Right ventricle myocardium inferior (tissue), 1 donor: ENCODE data around the gene TMEM132D. TPM values are rescaled to one million over a fixed set of nuclear protein-coding genes. Genes with fewer than 3 reads are reported as not detected.
"Not testable (repeated sequence)": the region's sequence is repeated elsewhere in the genome, so short reads cannot be mapped to it uniquely, and the experiment has no call there.

Experiments
- ATAC-seq: fragments of 200-7000 bp; cut with Tn5 transposase; one replicate; pipeline ENCODE4 v1.9.1; 2020; ENCODE audit warnings: mild to moderate bottlenecking, moderate library complexity
- DNase-seq: peaks from one replicate; pipeline ENCODE4 v3.0.0; 2021; ENCODE audit errors: missing footprints
- intact Hi-C: fragments of 100-400 bp; cut with DNase I; formaldehyde crosslinking; loops from one replicate; pipeline ENCODE4 v1.11.0; 2022
- total RNA-seq: library from RNA; stranded (reverse); fragmentation: NEBNext Ultra II Directional; extraction: Animal tissue kit (Norgen Biotek cat#: 25700); gene quantifications from one replicate; pipeline ENCODE4 v1.2.1, GENCODE V29; 2021
- donor health status: DM: no; HTN: yes; CAD: no; lungs with severe emphysema.

The TMEM132D gene
- total RNA-seq, 1 donor from 2014 or later: not detected

DNA sequence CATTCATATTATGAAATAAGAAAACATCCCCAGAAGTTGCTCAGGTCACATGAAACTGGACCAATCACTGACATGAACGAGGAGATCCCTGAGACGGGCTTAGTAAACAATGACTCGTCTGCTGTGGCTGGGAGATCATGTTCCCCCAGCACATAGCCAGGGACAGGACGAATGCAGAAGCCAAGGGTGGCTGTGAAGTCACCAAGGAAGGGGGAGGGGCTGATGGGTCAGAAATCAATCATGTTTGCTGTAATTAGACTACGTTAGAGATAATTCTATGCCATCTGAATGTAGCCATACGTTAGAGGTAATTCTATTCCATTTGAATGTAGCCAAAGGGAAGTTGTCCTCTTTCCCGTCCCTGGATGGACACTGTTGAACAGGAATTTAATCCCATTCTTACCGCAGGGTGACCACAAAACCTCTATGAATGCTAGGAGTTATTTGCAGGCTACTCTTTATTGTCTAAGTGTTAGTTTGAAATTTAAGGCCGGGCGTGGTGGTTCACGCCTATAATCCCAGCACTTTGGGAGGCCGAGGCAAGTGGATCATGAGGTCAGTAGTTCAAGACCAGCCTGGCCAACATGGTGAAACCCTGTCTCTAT is 332.9 kb downstream of the TMEM132D start:
- DNase-seq: no peak
- ATAC-seq: no peak
- intact Hi-C loops: no loop called here

DNA sequence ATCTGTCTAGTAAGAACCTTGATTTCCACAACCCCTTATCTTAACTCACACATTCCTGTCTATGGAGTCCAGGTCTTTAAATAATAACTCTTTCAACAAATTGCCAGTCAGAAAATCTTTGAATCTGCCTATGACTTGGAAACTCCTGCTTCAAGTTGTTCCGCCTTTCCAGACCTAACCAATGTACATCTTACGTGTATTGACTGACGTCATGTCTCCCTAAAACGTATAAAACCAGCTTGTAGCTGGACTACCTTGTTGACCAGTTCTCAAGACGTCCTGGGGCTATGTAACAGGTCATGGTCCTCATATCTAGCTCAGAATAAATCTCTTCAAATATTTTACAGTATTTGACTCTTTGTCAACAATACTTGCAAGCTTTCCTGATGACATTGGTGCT is 337.0 kb downstream of the TMEM132D start:
- ATAC-seq: no peak
- no peak for DNase-seq
- intact Hi-C loops: no loop called here

DNA sequence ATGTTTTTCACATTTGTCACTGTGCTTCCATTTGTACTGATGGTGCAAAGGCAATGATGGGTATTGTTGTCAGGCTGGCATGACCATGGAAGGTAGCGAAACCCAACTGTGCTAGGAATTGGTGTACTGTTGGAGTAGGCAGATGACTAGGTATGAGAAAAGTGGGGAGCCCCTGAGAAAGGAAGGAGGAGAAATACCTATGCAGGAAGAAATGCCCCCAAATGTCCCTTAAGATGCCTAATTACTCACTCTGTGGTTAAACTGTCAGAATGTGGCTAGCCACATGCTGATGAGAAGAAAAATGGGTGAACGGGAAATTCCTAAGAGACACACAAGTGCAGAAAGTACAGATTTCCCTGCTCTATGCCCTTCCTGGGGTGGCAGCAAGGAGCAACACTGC is 339.1 kb downstream of the TMEM132D start:
- DNase-seq (no peak), ATAC-seq (no peak)
- intact Hi-C loops: no loop called here

DNA sequence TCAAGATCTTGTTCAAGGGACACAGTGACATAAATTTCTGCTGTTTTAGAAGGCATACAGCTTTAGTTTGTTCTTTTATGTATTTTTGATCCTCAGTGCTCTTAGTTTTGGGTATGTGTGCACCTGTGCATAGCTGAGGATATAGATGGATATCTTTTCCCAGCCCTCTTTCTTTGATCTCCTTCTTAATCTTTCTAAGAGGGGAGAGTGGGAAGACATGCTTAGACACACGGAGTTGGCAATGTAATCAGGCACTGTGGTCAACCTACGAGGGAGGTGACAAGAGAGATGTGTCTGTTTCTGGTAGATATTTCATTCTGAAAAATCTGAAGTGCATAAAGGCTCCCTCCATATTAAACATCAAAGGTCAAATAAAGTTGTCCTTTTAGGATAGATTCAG is 340.6 kb downstream of the TMEM132D start:
- intact Hi-C loops: no loop called here
- no peak for DNase-seq
- no peak for ATAC-seq

DNA sequence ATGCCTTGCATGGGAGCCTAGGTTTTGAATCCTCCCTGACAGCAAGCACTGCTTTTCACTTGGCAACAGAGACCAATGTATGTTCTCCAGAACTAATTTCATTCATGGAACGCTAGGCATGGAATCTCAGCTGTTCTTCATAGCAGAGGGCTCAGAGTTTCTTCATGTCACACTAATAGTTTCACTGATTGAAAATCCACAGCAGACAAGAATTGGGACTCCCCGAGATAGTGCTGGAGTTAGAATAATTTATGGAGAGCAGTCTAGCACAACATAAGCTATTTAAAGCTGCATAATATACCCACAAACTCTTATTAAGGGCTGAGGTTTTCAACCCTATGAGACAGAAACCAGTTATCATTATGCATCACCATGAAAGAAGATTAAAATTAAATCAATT is 342.5 kb downstream of the TMEM132D start:
- intact Hi-C loops: no loop called here
- no peak for ATAC-seq
- no peak for DNase-seq

DNA sequence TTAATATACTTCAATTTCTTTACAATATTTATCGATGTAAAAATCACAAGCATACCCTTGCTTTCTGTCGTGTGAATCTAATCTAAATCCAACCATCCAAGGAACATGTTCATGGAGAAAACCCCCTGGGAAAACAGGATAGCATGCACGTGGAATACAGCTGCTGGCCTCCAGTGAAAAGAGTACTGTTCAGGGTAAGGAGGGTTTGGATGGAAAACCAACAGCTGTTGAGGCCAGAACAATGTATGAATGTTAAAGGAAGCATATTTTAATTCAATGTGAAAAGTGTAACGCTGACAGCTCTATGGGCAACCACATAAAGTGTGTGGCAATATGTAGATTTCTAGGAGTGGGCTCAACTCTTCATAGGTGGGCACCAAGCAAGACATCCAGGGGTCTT is 344.0 kb downstream of the TMEM132D start:
- ATAC-seq (no peak), DNase-seq (no peak)
- intact Hi-C loops: no loop called here

DNA sequence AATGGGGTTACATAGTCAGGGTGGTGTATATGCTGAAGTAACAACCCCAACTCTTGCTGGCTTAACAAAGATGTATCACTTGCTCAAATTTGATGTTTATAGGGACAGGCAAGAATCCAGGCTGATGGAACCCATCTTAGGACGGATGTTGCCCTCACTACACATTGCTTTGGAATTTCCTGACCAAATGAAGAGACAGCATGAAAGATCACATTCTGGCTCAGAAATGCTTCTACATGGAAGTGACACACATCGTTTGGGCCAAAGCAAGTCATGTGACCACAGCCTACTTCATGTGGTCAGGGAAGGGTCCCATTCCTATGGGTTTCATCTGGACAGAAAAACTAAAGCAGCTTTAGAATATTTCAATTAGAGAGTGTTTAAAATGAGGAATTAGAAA is 345.8 kb downstream of the TMEM132D start:
- DNase-seq: no peak
- intact Hi-C loops: no loop called here
- ATAC-seq: no peak

DNA sequence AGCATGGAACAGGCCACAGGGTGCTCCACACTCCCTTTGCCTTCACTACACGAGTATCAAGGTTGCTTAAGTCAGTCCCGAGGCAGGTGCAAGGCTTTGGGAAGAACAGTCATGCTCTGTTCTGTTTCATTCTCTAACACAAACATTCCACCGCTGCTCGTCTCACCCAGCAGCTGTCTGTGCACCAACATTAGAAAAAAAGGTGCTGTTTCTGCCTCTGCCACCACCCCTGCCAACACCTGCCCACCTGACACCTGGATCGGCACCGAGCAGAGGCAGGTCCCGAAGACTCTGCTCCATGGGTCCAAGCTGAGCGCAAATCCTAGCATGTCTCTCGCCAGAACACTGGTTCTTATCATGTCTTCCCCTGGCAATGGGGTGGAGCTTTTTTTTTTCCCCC is 347.7 kb downstream of the TMEM132D start:
- DNase-seq (no peak), ATAC-seq (no peak)
- intact Hi-C loops: no loop called here

DNA sequence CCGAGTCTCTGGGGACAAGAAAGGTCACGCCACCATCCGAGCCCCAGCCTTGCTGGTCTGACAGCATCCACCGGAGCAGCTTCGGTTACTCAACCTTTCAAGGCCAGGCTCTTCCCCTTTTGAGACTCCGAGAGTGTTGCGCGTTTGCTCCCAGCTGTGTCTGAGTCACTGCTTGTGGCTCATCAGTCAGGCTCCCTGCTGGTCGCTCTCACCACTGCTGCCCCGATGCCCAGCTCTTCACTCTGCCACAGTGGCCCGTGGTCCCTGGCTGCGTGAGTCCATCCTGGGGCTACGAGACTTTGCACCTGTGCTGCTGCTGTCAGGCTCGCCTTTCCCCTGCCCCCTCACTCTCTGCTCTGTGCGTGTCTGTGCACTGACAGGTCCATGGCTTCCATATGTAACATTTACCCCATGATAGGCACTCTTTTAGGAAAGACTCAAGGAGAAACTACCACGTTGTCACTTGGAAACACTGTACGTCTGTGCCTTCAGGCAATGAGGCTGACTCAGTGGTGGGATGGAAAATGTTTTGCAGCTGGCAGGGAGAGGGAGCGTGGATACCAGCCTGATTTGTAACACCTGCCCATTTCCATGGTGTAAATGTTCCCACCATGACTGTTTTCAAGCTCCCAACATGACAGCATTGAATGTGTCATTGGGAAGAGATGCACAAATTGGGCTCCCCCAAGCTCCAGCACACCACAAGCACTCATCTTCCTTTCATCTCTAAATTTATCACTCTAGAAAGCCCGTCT is 350.7 kb downstream of the TMEM132D start:
- intact Hi-C loops: no loop called here
- no peak for DNase-seq
- no peak for ATAC-seq

DNA sequence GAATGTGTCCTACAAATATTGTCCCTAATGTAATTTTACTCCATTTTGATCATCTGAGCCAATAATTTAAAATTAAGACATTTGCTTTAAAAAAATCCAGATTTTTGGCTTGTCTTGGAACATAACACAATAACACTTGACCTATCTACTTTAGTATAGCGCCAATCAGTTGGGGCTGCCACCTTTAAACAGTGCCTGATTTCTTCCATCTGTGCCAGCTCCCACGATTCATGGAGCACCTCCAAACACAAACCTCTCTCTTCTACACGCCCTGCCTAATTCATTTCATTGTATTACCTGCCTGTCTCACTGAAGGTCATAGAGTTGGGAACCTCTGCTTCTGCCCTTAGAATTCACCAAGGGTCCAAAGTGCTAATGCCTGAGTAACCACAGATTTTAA is 352.4 kb downstream of the TMEM132D start:
- intact Hi-C loops: no loop called here
- no peak for DNase-seq
- ATAC-seq: no peak

DNA sequence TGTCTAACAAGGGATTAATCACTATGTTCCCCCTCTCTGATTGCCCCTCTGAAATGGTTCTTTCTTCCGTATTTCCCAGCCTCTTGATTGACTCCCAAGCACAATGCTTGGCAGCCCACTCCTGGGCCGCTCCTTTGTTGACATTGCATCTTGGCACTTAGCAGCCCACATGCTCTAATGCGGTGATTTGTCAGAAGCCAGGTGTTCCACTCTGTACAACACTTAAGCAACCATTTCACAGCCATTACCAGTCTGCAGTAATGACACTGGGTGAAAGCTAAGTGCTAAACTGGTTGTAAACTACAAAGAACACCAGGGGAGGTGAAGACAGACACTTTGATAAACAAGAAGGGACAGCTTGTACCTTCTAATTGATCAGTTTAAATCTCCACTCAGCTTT is 353.5 kb downstream of the TMEM132D start:
- no peak for ATAC-seq

DNA sequence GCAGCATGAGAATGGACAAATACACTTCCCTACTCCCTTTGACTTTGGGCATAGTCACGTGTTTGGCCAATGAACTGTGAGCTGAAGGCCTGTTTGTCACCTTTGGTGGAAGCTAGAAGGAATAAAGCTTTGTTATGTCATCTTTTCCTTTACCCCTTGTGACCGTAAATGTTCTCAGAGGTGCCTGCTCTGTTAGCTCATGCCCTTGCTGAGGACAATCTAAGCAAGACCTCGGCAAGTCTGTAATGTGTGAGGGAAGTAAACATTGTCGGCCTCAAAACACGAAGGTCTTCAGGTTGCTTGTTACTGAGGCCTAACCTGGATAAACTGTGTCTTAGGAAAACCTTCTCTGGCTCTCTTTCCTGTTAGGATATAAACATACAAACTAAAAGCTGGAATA is 354.2 kb downstream of the TMEM132D start:
- no peak for ATAC-seq
- no peak for DNase-seq

More for the DNA sequence above, 353.5 kb downstream of the TMEM132D start:
- intact Hi-C loops: no loop called here
- no peak for DNase-seq

DNA sequence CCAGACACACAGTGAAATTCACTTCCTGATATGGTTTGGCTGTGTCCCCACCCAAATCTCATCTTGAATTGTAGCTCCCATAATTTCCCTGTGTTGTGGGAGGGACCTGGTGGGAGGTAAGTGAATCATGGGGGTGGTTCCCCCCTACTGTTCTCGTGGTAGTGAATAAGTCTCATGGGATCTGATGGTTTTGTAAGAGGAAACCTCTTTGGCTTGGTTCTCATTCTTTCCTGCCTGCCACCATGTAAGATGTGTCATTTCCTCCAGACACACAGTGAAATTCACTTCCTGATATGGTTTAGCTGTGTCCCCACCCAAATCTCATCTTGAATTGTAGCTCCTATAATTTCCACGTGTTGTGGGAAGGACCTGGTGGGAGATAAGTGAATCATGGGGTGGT is 354.8 kb downstream of the TMEM132D start:
- DNase-seq, ATAC-seq, intact Hi-C loops: not testable (repeated sequence)

More for the DNA sequence above, 354.2 kb downstream of the TMEM132D start:
- intact Hi-C loops: no loop called here

DNA sequence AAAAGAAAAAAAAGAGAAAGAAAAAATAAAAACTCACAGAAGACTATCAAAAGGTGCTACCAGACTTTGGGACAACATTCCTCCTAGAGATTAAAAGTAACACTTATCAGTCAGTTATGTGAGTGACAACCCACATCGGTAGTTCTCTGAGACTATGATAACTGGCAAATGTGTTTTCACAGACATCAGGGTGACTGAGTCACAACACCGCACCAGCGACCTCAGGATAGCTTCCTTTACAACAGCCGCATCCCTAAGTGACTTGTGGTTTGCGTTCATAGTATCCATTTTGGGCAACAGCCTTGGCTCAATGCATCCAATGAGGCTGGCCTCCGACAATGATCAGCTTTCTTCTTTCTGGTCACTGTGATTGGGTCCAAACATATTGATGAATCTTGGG is 359.1 kb downstream of the TMEM132D start:
- no peak for ATAC-seq
- DNase-seq: no peak
- intact Hi-C loops: no loop called here

DNA sequence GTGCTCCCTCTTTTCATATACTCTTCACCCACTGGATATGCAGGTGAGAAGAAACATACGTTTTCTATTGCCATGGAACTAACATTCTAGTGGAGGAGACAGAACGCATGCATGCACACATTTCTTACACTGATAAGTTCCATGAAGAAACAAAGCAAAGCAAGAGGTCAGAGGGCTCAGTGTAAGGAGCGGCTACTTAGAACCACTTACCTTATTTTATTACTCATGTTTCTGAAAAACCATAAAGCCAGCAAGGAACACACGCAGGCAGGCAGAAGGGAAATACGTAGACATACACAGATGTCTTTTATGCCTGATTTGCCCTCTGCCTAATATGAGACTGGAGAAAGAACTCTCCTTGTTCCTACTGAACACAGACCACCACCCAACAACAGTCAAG is 362.9 kb downstream of the TMEM132D start:
- intact Hi-C loops: no loop called here
- ATAC-seq: no peak

DNA sequence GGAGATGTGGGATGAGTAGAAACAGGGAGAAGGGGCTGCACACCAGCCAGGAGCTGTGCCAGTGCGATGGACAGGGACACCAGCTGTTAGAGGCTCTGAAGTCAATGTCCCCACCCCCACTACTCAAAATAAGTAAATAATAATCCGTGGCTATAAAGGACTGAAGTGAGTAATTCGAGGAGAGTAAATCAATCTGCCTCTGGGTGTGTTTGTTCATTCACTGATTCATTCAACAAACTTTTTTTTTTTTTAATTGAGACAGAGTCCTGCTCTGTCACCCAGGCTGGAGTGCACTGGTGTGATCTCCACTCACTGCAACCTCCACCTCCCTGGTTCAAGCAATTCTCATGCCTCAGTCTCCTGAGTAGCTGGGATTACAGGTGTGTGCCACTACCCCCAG is 363.6 kb downstream of the TMEM132D start:
- no peak for ATAC-seq

More for the DNA sequence above, 362.9 kb downstream of the TMEM132D start:
- DNase-seq: no peak

DNA sequence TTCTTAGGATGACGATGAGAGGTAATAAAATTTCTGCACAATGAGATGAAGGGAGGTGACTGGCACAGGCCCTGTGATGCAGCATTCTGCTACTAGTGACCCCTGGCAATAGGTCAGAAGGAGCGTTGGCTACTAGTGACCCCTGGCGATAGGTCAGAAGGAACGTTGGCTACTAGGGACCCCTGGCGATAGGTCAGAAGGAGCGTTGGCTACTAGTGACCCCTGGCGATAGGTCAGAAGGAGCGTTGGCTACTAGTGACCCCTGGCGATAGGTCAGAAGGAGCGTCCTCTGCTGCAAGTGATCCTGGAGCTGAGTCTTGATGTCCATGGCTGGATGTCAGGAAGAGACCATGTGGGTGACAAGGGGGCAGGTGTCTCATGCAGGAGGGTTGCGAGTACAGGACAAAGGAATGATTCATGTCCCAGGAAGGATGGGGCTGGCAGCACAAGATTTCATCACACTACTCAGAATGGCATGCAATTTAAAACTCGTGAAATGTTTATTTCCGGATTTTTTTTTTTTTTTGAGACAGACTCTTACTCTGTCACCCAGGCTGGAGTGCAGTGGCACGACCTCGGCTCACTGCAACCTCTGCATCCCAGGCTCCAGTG is 365.0 kb downstream of the TMEM132D start:
- ATAC-seq, DNase-seq: not testable (repeated sequence)

More for the DNA sequence above, 363.6 kb downstream of the TMEM132D start:
- intact Hi-C loops: no loop called here
- DNase-seq: no peak

DNA sequence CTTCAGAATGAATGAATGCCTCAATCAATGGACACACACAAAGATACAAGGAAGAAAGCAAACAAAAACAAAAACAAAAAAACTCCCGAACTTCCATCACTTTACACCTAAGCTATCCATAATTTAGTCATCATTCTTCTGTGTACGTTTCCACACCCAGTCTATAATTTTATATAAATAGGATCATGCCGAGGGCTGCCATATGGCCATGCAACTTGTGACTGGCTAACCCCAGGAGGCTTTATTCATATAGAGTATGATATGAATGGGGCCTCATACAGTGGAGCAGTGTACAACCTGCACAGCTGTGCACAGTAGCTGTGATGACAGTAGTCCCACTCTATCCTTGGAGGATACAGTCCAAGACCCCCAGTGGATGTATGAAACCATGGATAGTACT is 365.7 kb downstream of the TMEM132D start:
- intact Hi-C loops: no loop called here
- ATAC-seq (no peak), DNase-seq (no peak)

More for the DNA sequence above, 365.0 kb downstream of the TMEM132D start:
- intact Hi-C loops: not testable (repeated sequence)

DNA sequence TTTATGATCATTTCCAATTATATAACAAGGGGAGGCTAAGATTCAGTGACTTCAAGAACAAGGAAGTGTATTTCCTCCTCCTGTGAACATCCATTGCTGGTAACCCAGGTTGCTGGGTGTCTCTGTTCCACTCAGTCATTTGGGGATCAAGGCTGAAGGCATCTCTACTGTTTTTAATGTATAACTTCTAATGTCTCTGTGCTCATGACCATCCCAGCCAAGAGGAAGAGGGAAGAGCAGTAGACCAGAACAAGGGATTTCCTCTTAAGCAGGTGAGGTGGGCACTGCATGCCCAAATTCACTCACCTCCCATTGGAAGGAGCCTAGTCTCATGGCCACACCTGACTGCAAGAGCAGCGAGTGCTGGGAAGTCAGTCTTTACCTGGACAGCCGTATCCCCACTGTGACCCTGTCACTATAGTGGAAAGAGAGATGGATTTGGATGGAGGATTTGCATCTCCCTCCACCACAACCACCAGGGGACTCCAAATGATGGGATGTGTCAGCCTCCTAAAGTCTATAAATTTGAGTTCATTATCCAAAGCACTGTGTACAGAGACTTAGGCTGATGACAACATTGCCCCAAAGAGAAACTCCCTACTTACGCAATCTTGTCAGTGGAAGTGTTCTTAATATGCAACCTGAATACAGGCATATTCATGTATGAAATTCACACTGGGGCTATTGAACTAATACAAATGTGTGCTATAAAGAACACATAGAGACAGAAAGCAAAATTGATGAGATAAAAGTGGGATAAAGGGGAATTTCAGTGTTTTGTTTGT is 368.7 kb downstream of the TMEM132D start:
- no peak for DNase-seq
- ATAC-seq: no peak
- intact Hi-C loops: no loop called here
